Measurements from ENCODE around the gene PLCB1. TPM values are rescaled to one million over a fixed set of nuclear protein-coding genes. Genes with fewer than 3 reads are reported as not detected.

PLCB1 gene
- total RNA-seq, 1 experiment from 2014 or later: 4.4 TPM

- no TSS peak for BruUV-seq (replicated peaks)
- CTCF ChIA-PET: no interaction called here
- no peak overlapping the region for H3K4me2 ChIP-seq (ENCODE audit: low read length)
- POLR2A ChIA-PET (ENCODE audit: unreplicated experiment): no interaction called here
- H4K20me1 ChIP-seq (ENCODE audit: low read length): no peaks in the 10 kb centered on the region
- H3F3A ChIP-seq (ENCODE audit: low read length, unreplicated experiment): no peaks in the 10 kb centered on the region
- H3K27ac ChIP-seq (ENCODE audit: low read length): no peak overlapping the region
- H3K4me1 ChIP-seq (ENCODE audit: insufficient read depth, low read length): no peaks in the 10 kb centered on the region
- no peak overlapping the region for H3K4me3 ChIP-seq (ENCODE audit: low read length)
- ATAC-seq (no peak), DNase-seq (no peak)
- TF ChIP-seq EZH2 (IDR thresholded peaks at IDR 0.05; ENCODE audit: low read length, unreplicated experiment) (no peak), EZH2phosphoT487 (IDR thresholded peaks at IDR 0.05; ENCODE audit: borderline replicate concordance, low read length) (no peak), CTCF (conservative IDR thresholded peaks at IDR 0.05; ENCODE audit: low read depth, low read length) (no peak)
- intact Hi-C loops (cut with micrococcal nuclease): no loop called here
- H3K9me2 ChIP-seq (replicated peaks; ENCODE audit: low read length): no peaks in the 10 kb centered on the region
- H3K36me3 ChIP-seq (ENCODE audit: low read depth, low read length): no peaks in the 10 kb centered on the region
- H3K9ac ChIP-seq (ENCODE audit: low read length): no peak overlapping the region
- no peaks in the 10 kb centered on the region for H3K9me3 ChIP-seq (ENCODE audit: low read length)
- no peaks in the 10 kb centered on the region for H3K79me2 ChIP-seq (ENCODE audit: low read length)
- peaks cover 32% of the 10 kb centered on the region for H3K27me3 ChIP-seq (ENCODE audit: low read length)
- H2AFZ ChIP-seq (ENCODE audit: low read length): no peak overlapping the region
Observed at GRCh38 chr20:8654486-8654885, 522.4 kb downstream of the PLCB1 start.

- Histone ChIP-seq H3K27me3 (ENCODE audit: low read length) (peaks cover 32% of the 10 kb centered on the region), H3K79me2 (ENCODE audit: low read length) (no peaks in the 10 kb centered on the region), H3K9me3 (ENCODE audit: low read length) (no peaks in the 10 kb centered on the region), H3K9ac (ENCODE audit: low read length) (no peak overlapping the region), H2AFZ (ENCODE audit: low read length) (no peak overlapping the region), H3K4me2 (ENCODE audit: low read length) (no peak overlapping the region), H3F3A (ENCODE audit: low read length, unreplicated experiment) (no peaks in the 10 kb centered on the region), H4K20me1 (ENCODE audit: low read length) (no peaks in the 10 kb centered on the region), H3K36me3 (ENCODE audit: low read depth, low read length) (no peaks in the 10 kb centered on the region), H3K4me1 (ENCODE audit: insufficient read depth, low read length) (no peaks in the 10 kb centered on the region), H3K9me2 (replicated peaks; ENCODE audit: low read length) (no peaks in the 10 kb centered on the region), H3K27ac (ENCODE audit: low read length) (no peak overlapping the region), H3K4me3 (ENCODE audit: low read length) (no peak overlapping the region)
- CTCF ChIA-PET: no interaction called here
- DNase-seq: no peak
- TF ChIP-seq EZH2phosphoT487 (IDR thresholded peaks at IDR 0.05; ENCODE audit: borderline replicate concordance, low read length): no peak
- TF ChIP-seq EZH2 (IDR thresholded peaks at IDR 0.05; ENCODE audit: low read length, unreplicated experiment): no peak
- TF ChIP-seq CTCF (conservative IDR thresholded peaks at IDR 0.05; ENCODE audit: low read depth, low read length): no peak
- intact Hi-C loops (cut with micrococcal nuclease): no loop called here
- POLR2A ChIA-PET (ENCODE audit: unreplicated experiment): no interaction called here
- BruUV-seq (replicated peaks): no TSS peak
- no peak for ATAC-seq
Observed at GRCh38 chr20:8656335-8656734, 524.3 kb downstream of the PLCB1 start.

- no peaks in the 10 kb centered on the region for H4K20me1 ChIP-seq (ENCODE audit: low read length)
- H3K79me2 ChIP-seq (ENCODE audit: low read length): no peaks in the 10 kb centered on the region
- no peak overlapping the region for H3K27ac ChIP-seq (ENCODE audit: low read length)
- H3K9ac ChIP-seq (ENCODE audit: low read length): no peak overlapping the region
- H2AFZ ChIP-seq (ENCODE audit: low read length): no peak overlapping the region
- H3K4me2 ChIP-seq (ENCODE audit: low read length): no peak overlapping the region
- DNase-seq (no peak), ATAC-seq (no peak)
- no peaks in the 10 kb centered on the region for H3K36me3 ChIP-seq (ENCODE audit: low read depth, low read length)
- TF ChIP-seq CTCF (conservative IDR thresholded peaks at IDR 0.05; ENCODE audit: low read depth, low read length) (no peak), EZH2 (IDR thresholded peaks at IDR 0.05; ENCODE audit: low read length, unreplicated experiment) (no peak), EZH2phosphoT487 (IDR thresholded peaks at IDR 0.05; ENCODE audit: borderline replicate concordance, low read length) (no peak)
- POLR2A ChIA-PET (ENCODE audit: unreplicated experiment): no interaction called here
- H3K27me3 ChIP-seq (ENCODE audit: low read length): peaks cover 22% of the 10 kb centered on the region
- no peaks in the 10 kb centered on the region for H3K9me3 ChIP-seq (ENCODE audit: low read length)
- H3K4me3 ChIP-seq (ENCODE audit: low read length): no peak overlapping the region
- H3K4me1 ChIP-seq (ENCODE audit: insufficient read depth, low read length): no peaks in the 10 kb centered on the region
- H3K9me2 ChIP-seq (replicated peaks; ENCODE audit: low read length): no peaks in the 10 kb centered on the region
- H3F3A ChIP-seq (ENCODE audit: low read length, unreplicated experiment): no peaks in the 10 kb centered on the region
- no TSS peak for BruUV-seq (replicated peaks)
- intact Hi-C loops (cut with micrococcal nuclease): no loop called here
- CTCF ChIA-PET: no interaction called here
Observed at GRCh38 chr20:8657664-8658063, 525.6 kb downstream of the PLCB1 start.

All from PC-3 (cell line).